GM10847 (cell line): ENCODE results near the gene FAM200C.

ENCODE experiments used
- POLR2A ChIP-seq: IDR thresholded peaks from 2 replicates; pipeline ENCODE4 v1.6.1; 2011; ENCODE audit not compliant: insufficient read length; ENCODE audit errors: extremely low read depth

Gene FAM200C

DNA sequence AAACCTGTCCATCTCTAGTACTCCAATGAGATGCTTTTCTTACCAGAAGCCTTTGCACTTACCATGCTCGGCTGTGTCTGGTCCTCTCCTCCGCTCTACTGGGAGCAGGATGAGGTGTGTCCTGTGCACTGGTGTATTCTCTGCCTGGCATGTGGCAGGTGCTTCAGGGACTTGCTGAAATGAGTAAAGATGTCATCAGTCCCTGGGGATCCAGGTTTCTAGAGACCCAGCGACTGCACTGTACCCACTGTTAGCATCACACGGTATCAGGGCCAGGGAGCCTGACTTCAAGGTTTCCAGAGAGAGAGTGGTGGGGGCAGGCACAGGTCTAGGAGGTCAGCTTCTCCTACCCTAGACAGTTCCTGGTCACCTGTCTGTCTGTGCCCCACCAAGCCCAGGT, 32.3 kb upstream of the FAM200C start:
- TF ChIP-seq POLR2A, result no peak

DNA sequence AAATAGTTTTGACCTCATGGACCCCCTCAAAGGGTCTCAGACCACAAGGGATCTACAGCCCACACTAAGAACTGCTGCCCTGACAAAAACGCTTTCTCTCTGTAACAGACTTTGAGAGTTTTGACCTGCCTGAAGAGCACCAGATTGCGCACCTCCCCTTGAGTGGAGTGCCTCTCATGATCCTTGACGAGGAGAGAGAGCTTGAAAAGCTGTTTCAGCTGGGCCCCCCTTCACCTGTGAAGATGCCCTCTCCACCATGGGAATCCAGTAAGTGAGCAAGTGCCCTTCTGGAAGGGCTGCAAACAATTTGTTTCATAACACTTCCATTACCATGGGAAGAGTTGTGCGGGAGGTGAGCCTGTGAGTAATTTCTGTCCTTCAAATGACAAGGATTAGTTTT, 27.8 kb upstream of the FAM200C start:
- TF ChIP-seq POLR2A, result no peak

DNA sequence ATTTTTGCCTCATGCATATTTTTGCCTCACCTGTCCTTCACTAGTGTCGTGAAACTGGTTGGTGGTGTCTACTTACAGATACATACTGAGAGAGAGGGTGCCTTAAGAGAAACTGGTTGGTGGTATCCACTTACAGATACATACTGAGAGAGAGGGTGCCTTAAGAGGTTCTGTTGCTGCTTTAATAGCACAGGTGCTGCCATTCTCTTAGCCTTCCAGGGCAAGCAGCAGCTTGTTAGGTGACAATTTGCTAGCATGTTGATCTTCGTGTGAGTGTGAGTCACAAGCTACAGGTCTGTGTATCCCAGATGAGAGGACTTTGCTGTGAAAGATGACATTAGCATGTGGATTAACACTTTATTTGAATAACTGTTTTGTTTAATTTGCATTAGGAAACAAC, 23.2 kb upstream of the FAM200C start:
- TF ChIP-seq POLR2A, result no peak

DNA sequence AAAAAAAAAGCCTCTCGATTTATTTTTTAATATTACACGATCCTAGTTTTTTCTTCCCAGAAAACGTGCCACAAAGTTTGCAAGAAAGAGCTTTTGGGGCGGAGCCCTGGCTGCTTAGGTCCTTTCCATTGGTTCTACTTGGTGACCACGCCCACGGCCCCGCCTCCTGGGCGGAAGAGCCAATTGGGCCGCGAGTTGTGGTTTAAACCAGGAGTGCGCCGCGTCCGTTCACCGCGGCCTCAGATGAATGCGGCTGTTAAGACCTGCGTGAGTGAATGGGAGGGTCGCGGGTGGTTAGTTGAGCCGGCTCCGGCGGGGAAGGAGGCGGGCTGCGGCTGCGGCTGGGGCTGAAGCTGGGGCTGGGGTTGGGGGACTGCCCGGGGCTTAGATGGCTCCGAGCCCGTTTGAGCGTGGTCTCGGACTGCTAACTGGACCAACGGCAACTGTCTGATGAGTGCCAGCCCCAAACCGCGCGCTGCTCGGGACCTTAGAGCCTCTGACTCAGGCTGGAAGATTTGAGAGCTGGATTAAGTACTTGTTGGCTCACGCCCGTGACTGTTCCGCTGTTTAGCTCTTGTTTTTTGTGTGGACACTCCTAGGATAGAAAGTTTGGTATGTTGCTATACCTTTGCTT, 21.9 kb upstream of the FAM200C start, which contains the start of gene PTTG1:
Gene PTTG1, plus strand, starts transcription at position 231 of the 634 bp plus-strand sequence. CDS start 458 bp downstream, outside the sequence.
- peak; percentile 84 for TF ChIP-seq POLR2A

DNA sequence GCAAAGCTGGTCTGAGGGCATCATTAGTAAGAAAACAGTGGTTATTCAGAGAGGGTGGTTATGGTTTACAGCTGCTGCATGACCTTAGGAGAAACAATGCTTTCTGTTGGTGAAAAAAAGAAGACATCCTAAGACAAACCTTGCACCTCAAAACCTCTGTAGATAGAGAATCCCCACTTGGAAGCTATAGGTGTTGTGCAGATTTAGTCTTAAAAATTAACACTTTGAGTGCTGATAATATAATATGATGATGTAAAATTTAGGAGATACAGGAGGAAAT, 20.4 kb upstream of the FAM200C start:
- no peak for TF ChIP-seq POLR2A

DNA sequence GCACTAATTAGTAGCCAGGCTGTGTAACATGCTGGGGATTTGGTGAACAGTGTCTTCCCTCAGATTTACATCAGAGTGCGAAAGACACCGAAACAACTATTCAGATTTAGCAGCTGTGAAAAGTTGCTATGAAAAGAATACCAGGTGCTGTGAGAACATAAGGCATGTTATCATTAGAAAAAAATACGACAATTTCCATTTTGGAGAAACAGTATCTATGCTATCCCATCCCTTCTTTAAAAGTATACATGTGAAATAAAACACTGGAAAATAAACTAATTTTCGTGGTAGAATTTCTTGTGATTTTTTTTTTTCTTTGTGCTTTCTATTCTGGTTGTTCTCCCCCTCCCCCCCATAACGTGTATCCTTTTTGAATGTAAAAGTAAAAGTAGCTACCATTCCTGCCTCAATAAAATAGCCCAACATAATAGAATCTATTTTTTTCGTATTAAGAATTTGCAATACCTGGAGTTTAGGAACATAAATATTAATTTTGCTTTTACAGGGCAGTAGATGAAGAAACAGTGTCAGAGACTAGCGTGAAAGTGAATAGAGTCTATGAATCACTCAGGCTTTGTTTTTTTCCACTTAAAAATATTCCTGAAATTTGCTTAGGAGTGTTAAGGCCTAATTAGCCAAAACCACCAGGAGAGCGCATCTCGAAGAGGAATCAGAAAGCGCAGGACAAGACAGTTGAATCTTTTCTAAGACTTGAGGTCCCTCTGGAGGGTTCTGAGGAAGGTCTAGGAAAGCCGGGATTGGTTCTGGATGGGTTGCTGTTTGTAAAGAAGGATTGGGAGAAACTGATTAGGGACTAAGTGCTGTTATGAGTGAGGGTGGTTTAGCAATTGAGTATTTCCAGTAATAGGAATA, 19.8 kb upstream of the FAM200C start:
- no peak for TF ChIP-seq POLR2A

DNA sequence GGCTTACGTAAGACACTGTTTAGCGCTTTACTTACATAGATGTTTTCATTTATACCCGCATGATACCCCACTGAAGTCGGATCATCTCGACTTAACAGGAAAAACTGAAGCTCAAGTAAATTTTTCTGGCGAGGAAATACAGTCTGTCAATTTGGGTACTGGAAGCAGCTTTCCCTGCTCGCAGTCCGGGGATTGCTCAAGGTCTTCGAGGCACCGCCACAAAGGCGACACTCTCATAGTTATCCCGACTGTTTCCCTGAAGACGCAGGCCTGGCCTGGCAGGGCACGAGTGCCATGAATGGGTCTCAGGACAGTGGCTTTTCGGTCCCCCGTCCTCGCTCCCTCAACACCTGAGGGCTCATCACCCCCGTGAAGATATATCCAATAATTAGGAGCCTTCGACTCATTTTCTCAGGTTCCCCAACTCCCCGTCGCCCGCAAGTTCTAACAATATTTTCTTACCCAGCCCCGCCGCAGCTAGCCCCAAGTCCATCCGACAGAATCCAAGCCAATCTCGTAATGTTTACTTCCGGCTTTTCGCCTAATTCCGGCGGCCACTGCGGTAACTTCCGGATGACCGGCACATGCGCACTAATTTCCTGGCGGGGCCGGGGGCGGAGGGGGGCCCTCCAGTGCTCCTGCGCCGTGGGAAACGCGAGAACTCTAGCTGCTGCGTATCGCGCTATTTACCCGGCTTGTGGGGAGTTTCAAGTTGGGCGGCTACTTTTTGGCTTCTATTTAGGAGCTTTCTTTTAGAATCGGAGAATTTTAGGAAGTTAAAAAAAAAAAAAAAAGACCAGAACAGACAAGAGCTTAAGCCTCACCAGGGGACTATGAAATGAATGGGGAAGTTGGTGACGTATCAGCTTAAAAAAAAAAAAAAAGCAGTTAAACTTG, 19.0 kb upstream of the FAM200C start, which contains the start of gene SLU7:
Gene SLU7, minus strand, starts transcription at position 521 of the 897 bp plus-strand sequence. CDS start 3,787 bp downstream, outside the sequence.
- TF ChIP-seq POLR2A, result peak; percentile 58

DNA sequence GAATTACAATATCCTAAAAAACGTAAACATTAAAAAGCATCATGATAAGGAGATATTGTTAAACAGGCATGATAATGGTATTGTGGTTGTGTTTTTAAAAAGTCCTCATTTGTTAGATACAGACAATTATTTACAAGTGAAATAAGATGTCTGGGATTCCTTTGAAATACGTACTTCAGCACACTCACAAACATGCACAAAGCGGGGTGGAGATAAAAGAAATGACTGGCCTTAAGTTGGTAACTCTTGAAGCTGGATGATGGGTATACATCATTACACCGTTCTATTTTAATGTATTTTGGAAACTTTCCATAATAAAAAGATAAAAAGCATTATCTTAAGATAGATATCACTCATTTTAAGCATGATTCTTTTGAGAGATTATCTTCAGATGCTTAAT, 1.0 kb downstream of the FAM200C start:
- no peak for TF ChIP-seq POLR2A

DNA sequence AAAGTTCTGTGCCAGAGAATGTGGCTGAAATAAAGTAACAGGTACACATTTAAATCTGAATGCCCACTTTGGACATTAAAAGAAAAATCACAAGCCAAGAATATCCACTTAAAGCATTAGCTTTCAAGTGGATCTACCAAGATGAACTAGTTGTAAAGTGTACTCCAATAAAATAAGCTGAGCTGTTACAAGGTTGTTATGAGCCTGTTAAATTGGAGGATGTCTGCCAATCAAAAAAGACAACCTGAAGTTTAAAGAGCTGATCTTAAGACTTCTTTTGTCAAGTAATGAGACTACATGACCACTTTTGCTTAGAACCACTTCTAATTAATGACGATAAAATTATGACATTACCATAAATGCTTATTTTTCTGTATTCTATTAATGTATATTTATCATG, 2.4 kb downstream of the FAM200C start:
- TF ChIP-seq POLR2A, result no peak

DNA sequence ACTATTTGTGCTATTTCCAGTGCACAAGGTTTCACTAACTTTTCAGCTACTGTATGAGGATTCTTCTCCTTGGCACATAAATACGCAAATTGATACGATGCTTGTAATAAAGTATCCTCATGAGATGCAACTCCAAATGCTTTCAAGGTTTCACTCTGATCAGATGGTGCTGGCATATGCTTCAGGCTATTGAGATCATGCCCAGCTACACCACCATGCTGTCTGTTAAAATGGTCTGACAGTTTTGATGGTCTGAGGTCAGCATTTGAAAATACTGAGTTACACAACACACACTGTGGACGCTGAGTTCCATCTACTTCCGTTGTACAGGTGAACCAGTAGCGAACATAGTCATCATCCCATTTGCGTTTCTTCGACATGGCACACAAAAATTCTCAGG, 4.7 kb downstream of the FAM200C start:
- no peak for TF ChIP-seq POLR2A

DNA sequence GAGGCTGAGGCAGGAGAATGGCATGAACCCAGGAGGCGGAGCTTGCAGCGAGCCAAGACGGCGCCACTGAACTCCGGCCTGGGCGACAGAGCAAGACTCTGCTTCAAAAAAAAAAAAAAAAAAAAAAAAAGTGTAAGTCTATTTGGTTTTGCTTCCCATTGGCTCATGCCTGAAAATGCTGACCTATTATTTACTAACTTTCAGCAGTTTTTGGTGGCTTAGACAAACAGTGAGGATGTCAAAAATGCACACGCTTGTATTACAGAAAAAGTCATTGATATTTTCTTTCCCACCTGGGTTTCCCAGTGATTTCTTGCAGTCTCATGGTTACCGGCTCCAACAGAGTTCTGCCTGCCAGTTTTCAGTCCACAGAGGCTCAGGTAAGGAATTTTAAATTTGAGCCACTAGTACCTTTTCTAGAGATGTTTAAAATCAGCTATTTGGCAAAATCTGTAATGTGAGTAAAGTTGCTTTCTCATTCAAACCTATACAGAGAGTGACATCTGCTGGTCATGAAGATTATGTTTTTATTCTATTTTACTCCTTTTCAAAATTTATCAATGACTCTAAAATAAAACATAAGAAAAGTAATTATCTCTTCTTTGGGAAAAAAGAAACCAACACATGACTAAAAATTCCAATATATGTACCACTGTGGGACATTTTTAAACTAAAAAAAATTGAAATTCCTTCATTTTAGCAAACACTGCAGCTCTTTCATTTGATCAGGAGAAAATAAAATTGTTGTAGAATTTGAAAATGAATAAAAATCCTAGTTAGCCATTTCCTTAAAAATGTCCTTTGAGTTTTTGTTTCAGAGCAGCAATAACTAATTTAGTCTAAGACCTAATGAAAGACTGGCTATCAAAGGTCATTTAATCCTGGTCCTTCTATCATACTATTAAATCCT, 8.8 kb downstream of the FAM200C start:
- no peak for TF ChIP-seq POLR2A

DNA sequence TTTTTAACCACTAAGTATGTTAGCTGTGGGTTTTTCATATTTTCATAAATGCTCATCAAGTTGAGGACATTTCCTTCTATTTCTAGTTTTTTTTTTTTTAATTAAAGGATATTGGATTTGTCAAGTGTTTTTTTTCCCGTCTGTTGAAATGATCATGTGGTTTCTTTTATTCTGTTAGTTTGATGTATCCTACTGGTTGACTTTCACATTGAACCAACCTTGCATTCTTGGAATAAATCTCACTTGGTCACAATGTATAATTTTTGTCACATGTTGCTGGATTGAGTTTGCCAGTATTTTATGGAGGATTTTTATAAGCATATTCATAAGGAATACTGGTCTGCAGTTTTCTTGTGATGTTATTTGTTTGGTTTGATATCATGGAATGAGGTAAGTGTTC, 12.4 kb downstream of the FAM200C start:
- TF ChIP-seq POLR2A, result no peak

DNA sequence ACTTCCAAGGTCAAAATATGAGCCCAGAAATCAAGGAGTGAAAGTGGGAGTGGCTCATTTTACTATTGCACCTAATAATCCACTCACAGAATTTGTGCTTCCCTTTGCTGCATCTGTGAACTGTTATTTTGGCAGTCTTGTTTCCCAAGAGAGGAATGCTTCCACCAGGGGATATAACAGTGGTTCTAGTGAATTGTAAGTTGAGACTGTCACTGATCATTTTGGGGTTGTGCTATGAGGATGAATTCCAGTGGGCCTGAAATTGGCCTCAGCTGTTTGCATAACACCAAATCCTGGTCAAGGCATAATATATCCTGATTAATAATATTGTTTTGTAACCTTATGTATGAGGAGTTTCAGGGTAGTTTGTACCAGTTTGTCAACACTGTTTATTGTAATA, 14.4 kb downstream of the FAM200C start:
- no peak for TF ChIP-seq POLR2A

DNA sequence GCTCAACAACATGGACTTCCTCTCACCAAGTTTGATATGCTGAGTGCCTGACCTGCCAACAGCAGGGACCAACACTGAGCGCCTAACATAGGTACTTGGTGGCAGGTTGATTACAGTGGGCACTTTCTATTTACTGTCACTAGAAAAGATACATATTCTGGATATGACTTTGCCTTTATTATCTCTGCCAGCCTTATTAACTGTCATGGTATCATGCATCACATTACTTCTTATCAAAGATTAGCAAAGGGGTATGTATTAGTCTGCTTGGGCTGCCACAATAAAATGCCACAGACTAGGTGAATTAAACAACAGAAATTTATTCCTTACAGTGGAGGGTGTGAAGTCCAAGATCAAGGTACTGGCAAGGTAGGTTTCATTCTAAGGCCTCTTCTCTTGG, 15.2 kb downstream of the FAM200C start:
- no peak for TF ChIP-seq POLR2A

DNA sequence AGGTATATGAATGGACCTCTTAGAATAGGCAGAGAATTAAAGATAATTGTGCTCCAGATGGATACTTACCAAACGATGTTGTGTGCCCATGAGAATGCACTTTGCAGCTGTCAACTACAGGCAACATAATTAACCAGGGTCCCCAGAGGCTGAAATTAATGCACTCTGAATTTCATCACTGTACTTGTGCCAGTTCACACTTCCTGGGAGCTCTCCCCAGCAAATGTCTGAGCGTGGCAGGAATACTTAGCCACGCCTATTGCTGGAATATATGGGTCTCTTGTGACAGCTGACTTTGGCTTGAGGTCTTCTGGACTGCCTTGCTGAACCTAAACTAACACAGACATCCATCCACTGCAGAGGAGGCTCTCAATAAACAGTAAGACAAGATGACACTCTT, 17.5 kb downstream of the FAM200C start:
- no peak for TF ChIP-seq POLR2A
